Keratinocyte (primary cell): ENCODE data around the gene MACF1. TPM values are rescaled to one million over a fixed set of nuclear protein-coding genes. Genes with fewer than 3 reads are reported as not detected.

Experiments used
- DNase-seq: peaks from one replicate; pipeline ENCODE4 v3.0.0-alpha.2; 2011; ENCODE audit warnings: low read depth, missing footprints, low spot score
- FAIRE-seq: peaks from 2 replicates; lab custom pipeline; 2011; peaks lifted over from hg19 to GRCh38; lab: Jason Lieb, UNC
- H2AFZ ChIP-seq: 2 replicates; pipeline ENCODE4 v1.6.0; 2012; ENCODE audit warnings: low read length, control low read depth, inconsistent platforms; ENCODE audit not compliant: control insufficient read depth
- H3K27ac ChIP-seq: 2 replicates; pipeline ENCODE4 v1.5.1; 2011; ENCODE audit warnings: low read length; ENCODE audit not compliant: control insufficient read depth, insufficient read depth
- H3K27me3 ChIP-seq: 3 replicates; pipeline ENCODE4 v1.6.0; 2011; ENCODE audit warnings: low read length; ENCODE audit not compliant: control insufficient read depth, insufficient read depth; ENCODE audit errors: extremely low read depth
- H3K36me3 ChIP-seq, 2 experiments: 2 replicates in 1 of 2; 3 replicates in 1 of 2; pipeline ENCODE4 v1.5.1; 2011; ENCODE audit warnings: low read length in 2 of 2, mild to moderate bottlenecking in 1 of 2; ENCODE audit not compliant: control insufficient read depth in 2 of 2, insufficient read depth in 2 of 2; ENCODE audit errors: extremely low read depth in 1 of 2
- H3K4me1 ChIP-seq: 3 replicates; pipeline ENCODE4 v1.5.1; 2011; ENCODE audit warnings: low read length; ENCODE audit not compliant: control insufficient read depth, insufficient read depth; ENCODE audit errors: extremely low read depth
- H3K4me2 ChIP-seq: 3 replicates; pipeline ENCODE4 v1.6.0; 2011; ENCODE audit warnings: low read depth, low read length; ENCODE audit not compliant: control insufficient read depth, insufficient read depth; ENCODE audit errors: extremely low read depth
- H3K4me3 ChIP-seq, 3 experiments: fragments of 200-600 bp in 1 of 3; sonication (generic) in 1 of 3; 2 replicates in 2 of 3; 3 replicates in 1 of 3; pipeline ENCODE4 v1.5.1; 2011 to 2016; ENCODE audit warnings: low read length in 3 of 3, mild to moderate bottlenecking in 3 of 3, control low read depth in 2 of 3, inconsistent platforms in 1 of 3, low read depth in 1 of 3, mixed read lengths in 1 of 3, mixed run types in 1 of 3, moderate library complexity in 1 of 3; ENCODE audit not compliant: control insufficient read depth in 2 of 3, insufficient read depth in 2 of 3; ENCODE audit errors: extremely low read depth in 1 of 3
- H3K79me2 ChIP-seq: 2 replicates; pipeline ENCODE4 v1.6.0; 2012; ENCODE audit warnings: low read length; ENCODE audit not compliant: control insufficient read depth, insufficient read depth
- H3K9ac ChIP-seq: 3 replicates; pipeline ENCODE4 v1.6.0; 2011; ENCODE audit warnings: low read length; ENCODE audit not compliant: control insufficient read depth, insufficient read depth; ENCODE audit errors: extremely low read depth
- H3K9me1 ChIP-seq: 3 replicates; pipeline ENCODE4 v1.6.0; 2011; ENCODE audit warnings: low read length; ENCODE audit not compliant: control insufficient read depth, insufficient read depth; ENCODE audit errors: extremely low read depth
- H3K9me3 ChIP-seq: 2 replicates; pipeline ENCODE4 v1.5.1; 2012; ENCODE audit warnings: low read depth, low read length; ENCODE audit not compliant: control insufficient read depth
- H4K20me1 ChIP-seq: 3 replicates; pipeline ENCODE4 v1.6.0; 2011; ENCODE audit warnings: low read length; ENCODE audit not compliant: control insufficient read depth, insufficient read depth; ENCODE audit errors: extremely low read depth
- EZH2 ChIP-seq: IDR thresholded peaks from one replicate; pipeline ENCODE4 v1.6.1; 2012; ENCODE audit warnings: inconsistent platforms, mild to moderate bottlenecking, low read length, moderate library complexity
- dilution Hi-C: fragments of 300-500 bp; cut with MboI; formaldehyde crosslinking; loops from one replicate; pipeline ENCODE4 v1.7.0; 2020; ENCODE audit warnings: low sequenced_read_pairs; ENCODE audit not compliant: extremely low pct_ligation_motif_present
- polyA plus RNA-seq, 5 experiments: library from polyadenylated mRNA; depleted of rRNA in 3 of 5; stranded (reverse) in 3 of 5; stranded (forward) in 1 of 5; unstranded in 1 of 5; fragments of >200 nt; gene quantifications; 1 replicate in 1 of 5; 2 replicates in 3 of 5; 3 replicates in 1 of 5; pipeline versions ENCODE4 v1.2.1 to v1.2.3, GENCODE V29; 2011 to 2012; ENCODE audit warnings: missing spikeins in 2 of 5, low read depth in 1 of 5, low replicate concordance in 1 of 5
- TF ChIP-seq, protein P1 (sequence below), 3 experiments: IDR thresholded peaks in 1 of 3; conservative IDR thresholded peaks in 1 of 3; optimal IDR thresholded peaks in 1 of 3; 2 replicates in 2 of 3; 3 replicates in 1 of 3; pipeline versions ENCODE3 to v1.5.1; 2011; ENCODE audit warnings: low read length in 3 of 3, mild to moderate bottlenecking in 3 of 3, moderate library complexity in 2 of 3, control low read depth in 1 of 3, inconsistent platforms in 1 of 3; ENCODE audit not compliant: insufficient read depth in 2 of 3; ENCODE audit errors: extremely low read depth in 1 of 3

MACF1 gene
- polyA plus RNA-seq, 1 donor (not counting 4 experiments of a cell fraction or from before 2014, with no cell fraction given) = 111 TPM

DNA sequence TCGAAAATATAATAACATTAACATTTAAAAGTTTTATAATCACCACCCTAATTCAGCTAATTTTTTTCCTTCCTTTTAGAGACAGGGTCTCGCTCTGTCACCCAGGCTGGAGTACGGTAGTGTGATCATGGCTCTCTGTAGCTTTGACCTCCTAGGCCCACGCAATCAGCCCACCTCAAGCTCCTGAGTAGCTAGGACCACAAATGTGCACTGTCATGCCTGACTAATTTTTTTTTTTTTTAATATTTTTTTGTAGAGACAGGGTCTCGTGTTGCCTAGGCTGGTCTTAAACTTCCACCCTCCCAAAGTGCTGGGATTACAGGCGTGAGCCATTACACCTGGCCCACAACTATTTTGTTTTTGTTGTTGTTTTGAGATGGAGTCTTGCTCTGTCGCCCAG is 172.2 kb downstream of the MACF1 start:
- H3K36me3 ChIP-seq = peaks cover 18 to 28% of the 10 kb centered on the region in 2 experiments
- no peak for TF ChIP-seq EZH2
- TF ChIP-seq, protein P1, sequence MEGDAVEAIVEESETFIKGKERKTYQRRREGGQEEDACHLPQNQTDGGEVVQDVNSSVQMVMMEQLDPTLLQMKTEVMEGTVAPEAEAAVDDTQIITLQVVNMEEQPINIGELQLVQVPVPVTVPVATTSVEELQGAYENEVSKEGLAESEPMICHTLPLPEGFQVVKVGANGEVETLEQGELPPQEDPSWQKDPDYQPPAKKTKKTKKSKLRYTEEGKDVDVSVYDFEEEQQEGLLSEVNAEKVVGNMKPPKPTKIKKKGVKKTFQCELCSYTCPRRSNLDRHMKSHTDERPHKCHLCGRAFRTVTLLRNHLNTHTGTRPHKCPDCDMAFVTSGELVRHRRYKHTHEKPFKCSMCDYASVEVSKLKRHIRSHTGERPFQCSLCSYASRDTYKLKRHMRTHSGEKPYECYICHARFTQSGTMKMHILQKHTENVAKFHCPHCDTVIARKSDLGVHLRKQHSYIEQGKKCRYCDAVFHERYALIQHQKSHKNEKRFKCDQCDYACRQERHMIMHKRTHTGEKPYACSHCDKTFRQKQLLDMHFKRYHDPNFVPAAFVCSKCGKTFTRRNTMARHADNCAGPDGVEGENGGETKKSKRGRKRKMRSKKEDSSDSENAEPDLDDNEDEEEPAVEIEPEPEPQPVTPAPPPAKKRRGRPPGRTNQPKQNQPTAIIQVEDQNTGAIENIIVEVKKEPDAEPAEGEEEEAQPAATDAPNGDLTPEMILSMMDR (optimal IDR thresholded peaks at IDR 0.05 in 1 of 3, IDR thresholded peaks at IDR 0.05 in 1 of 3, conservative IDR thresholded peaks at IDR 0.05 in 1 of 3; ENCODE audit: extremely low read depth in 1 of 3, insufficient read depth in 2 of 3, low read length in 3 of 3) = no peak

DNA sequence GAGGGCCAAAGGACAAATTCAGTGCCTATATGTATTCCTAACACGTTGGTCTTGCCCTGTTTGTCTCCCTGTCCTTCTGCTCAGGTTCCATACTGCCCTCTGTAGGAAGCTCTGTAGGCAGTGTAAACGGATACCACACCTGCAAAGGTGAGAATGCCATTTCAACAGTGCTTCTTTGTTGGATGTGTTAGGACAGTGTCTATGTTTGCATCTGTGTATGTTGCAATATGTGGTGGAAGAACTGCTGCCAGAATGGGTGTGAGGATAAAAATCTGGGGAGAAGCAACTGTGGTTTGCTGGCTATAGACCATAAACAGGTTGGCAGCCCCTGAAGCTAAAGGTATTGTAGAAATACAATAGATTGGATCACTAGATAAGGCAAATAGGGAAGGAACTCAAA is 173.9 kb downstream of the MACF1 start:
- Histone ChIP-seq H3K4me3 (no peak overlapping the region), H3K9me1 (no peaks in the 10 kb centered on the region), H2AFZ (no peak overlapping the region), H3K9me3 (no peaks in the 10 kb centered on the region), H3K27me3 (no peaks in the 10 kb centered on the region), H3K9ac (no peak overlapping the region), H3K4me1 (no peaks in the 10 kb centered on the region), H4K20me1 (no peaks in the 10 kb centered on the region), H3K36me3 (peaks cover 18 to 32% of the 10 kb centered on the region in 2 experiments), H3K4me2 (no peak overlapping the region), H3K27ac (no peak overlapping the region), H3K79me2 (no peaks in the 10 kb centered on the region)
- no peak for TF ChIP-seq EZH2
- TF ChIP-seq, protein P1 (optimal IDR thresholded peaks at IDR 0.05 in 1 of 3, IDR thresholded peaks at IDR 0.05 in 1 of 3, conservative IDR thresholded peaks at IDR 0.05 in 1 of 3; ENCODE audit: extremely low read depth in 1 of 3, insufficient read depth in 2 of 3, low read length in 3 of 3) = peak; percentile 80 to 90 (median 88)
- dilution Hi-C loops = no loop called here
- peak; percentile 93 for FAIRE-seq
- DNase-seq = peak; percentile 83

More for the DNA sequence above, 172.2 kb downstream of the MACF1 start:
- Histone ChIP-seq H3K4me3 (no peak overlapping the region), H3K4me2 (no peak overlapping the region), H3K9me1 (no peaks in the 10 kb centered on the region), H3K79me2 (no peaks in the 10 kb centered on the region), H3K9ac (no peak overlapping the region), H4K20me1 (no peaks in the 10 kb centered on the region), H3K27ac (no peak overlapping the region), H3K9me3 (no peaks in the 10 kb centered on the region), H2AFZ (no peak overlapping the region), H3K27me3 (no peaks in the 10 kb centered on the region), H3K4me1 (no peaks in the 10 kb centered on the region)
- DNase-seq (no peak), FAIRE-seq (no peak)
- dilution Hi-C loops = no loop called here
